PC-3 (cell line): ENCODE measurements around the gene CLIC5. TPM values are rescaled to one million over a fixed set of nuclear protein-coding genes. Genes with fewer than 3 reads are reported as not detected.

Experiments used
- ATAC-seq: fragments of 200-7000 bp; cut with Tn5 transposase; 2 replicates; pipeline ENCODE4 v1.9.1; 2020; ENCODE audit warnings: mild to moderate bottlenecking, moderate library complexity
- BruUV-seq: library from RNA; stranded (reverse); fragments of 400-500 nt; replicated peaks from 2 replicates; lab custom pipeline; 2021; lab: Mats Ljungman, UMichigan
- CTCF ChIA-PET: fragments of 300-600 bp; sonication (Branson Sonifier 250); formaldehyde crosslinking; loops from one replicate; lab custom pipeline; 2022; ENCODE audit warnings: antibody characterized with exemption; lab: Charles Lee
- POLR2A ChIA-PET: fragments of 300-600 bp; sonication (Branson Sonifier 250); formaldehyde crosslinking; loops from one replicate; lab custom pipeline; 2022; ENCODE audit warnings: antibody characterized with exemption; ENCODE audit not compliant: unreplicated experiment; lab: Charles Lee
- DNase-seq: peaks from one replicate; pipeline ENCODE4 v3.0.0-alpha.2; 2015
- H2AFZ ChIP-seq: fragments of 300-600 bp; sonication (generic); 2 replicates; pipeline ENCODE4 v1.6.0; 2016; ENCODE audit warnings: antibody characterized with exemption, low read length
- H3F3A ChIP-seq: fragments of 300-600 bp; sonication (generic); one replicate; pipeline ENCODE4 v1.6.0; 2017; ENCODE audit warnings: antibody characterized with exemption, low read length, control low read depth, mild to moderate bottlenecking; ENCODE audit not compliant: unreplicated experiment
- H3K27ac ChIP-seq: fragments of 300-600 bp; sonication (generic); 2 replicates; pipeline ENCODE4 v1.5.1; 2016; ENCODE audit warnings: mild to moderate bottlenecking, low read length
- H3K27me3 ChIP-seq: fragments of 300-600 bp; sonication (generic); 2 replicates; pipeline ENCODE4 v1.6.1; 2016; ENCODE audit warnings: low read length, mixed read lengths
- H3K36me3 ChIP-seq: fragments of 300-600 bp; sonication (generic); 2 replicates; pipeline ENCODE4 v1.6.1; 2016; ENCODE audit warnings: low read depth, mixed run types, low read length, mixed read lengths
- H3K4me1 ChIP-seq: fragments of 300-600 bp; sonication (generic); 2 replicates; pipeline ENCODE4 v1.5.1; 2016; ENCODE audit warnings: low read length; ENCODE audit not compliant: insufficient read depth
- H3K4me2 ChIP-seq: fragments of 300-600 bp; sonication (generic); 2 replicates; pipeline ENCODE4 v1.6.0; 2016; ENCODE audit warnings: low read length
- H3K4me3 ChIP-seq: fragments of 300-600 bp; sonication (generic); 2 replicates; pipeline ENCODE4 v1.5.1; 2016; ENCODE audit warnings: mild to moderate bottlenecking, low read length, mixed read lengths
- H3K79me2 ChIP-seq: fragments of 300-600 bp; sonication (generic); 2 replicates; pipeline ENCODE4 v1.6.1; 2017; ENCODE audit warnings: low read length, mixed read lengths
- H3K9ac ChIP-seq: fragments of 300-600 bp; sonication (generic); 2 replicates; pipeline ENCODE4 v1.6.0; 2016; ENCODE audit warnings: mild to moderate bottlenecking, low read length
- H3K9me2 ChIP-seq: fragments of 300-600 bp; sonication (generic); replicated peaks from 2 replicates; pipeline ENCODE4 v1.6.1; 2016; ENCODE audit warnings: mixed run types, low read length, mixed read lengths
- H3K9me3 ChIP-seq: fragments of 300-600 bp; sonication (generic); 2 replicates; pipeline ENCODE4 v1.6.1; 2016; ENCODE audit warnings: low read length, mixed read lengths
- H4K20me1 ChIP-seq: fragments of 300-600 bp; sonication (generic); 2 replicates; pipeline ENCODE4 v1.6.1; 2016; ENCODE audit warnings: low read length, mixed read lengths
- EZH2 ChIP-seq: fragments of 300-600 bp; sonication (generic); IDR thresholded peaks from one replicate; pipeline ENCODE4 v1.6.1; 2017; ENCODE audit warnings: antibody characterized with exemption, mild to moderate bottlenecking, low read length; ENCODE audit not compliant: unreplicated experiment
- EZH2phosphoT487 ChIP-seq: fragments of 300-600 bp; sonication (generic); IDR thresholded peaks from 2 replicates; pipeline ENCODE4 v1.6.1; 2018; ENCODE audit warnings: mild to moderate bottlenecking, antibody characterized with exemption, low read length, borderline replicate concordance
- intact Hi-C: fragments of 100-400 bp; cut with micrococcal nuclease; formaldehyde crosslinking; loops from 2 replicates; pipeline ENCODE4 v1.9.0; 2023
- total RNA-seq: library from RNA; depleted of rRNA; stranded (reverse); fragments of >200 nt; gene quantifications from 2 replicates; pipeline ENCODE4 v1.2.3, GENCODE V29; 2014
- TF ChIP-seq, protein P1 (sequence below): fragments of 300-600 bp; sonication (generic); conservative IDR thresholded peaks from 2 replicates; pipeline ENCODE4 v1.5.1; 2017; ENCODE audit warnings: antibody characterized with exemption, low read depth, mild to moderate bottlenecking, low read length

CLIC5 gene
- total RNA-seq, 1 experiment from 2014 or later = not detected

DNA sequence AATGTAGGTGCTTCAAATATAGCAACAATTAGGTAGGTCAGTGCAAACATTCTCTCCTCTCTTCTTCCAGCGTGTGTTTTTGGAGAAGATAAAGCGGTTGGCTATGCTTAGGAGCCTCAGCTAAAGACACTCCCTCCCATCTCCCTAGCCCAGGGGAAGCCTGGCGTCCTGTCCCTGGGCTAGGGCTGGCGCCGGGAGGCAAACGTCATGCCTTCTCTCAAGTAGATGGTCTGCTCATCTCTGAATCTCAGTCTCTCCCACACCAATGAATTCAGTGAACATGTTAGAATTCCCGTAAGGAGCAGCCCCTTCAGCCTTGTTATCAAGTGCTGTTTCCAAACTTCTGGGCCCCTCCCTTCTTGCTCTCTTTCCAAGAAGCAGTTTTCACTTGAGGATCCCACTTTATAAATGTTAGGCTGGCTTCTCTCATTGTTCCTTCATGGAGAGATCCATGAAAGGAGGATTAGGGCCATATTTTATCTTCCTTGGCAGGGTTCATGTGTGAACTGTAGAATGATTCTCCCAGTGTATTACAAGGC, 142.8 kb downstream of the CLIC5 start:
- H3K79me2 ChIP-seq = no peaks in the 10 kb centered on the region
- H3K4me2 ChIP-seq = no peak overlapping the region
- H3K9me2 ChIP-seq = no peaks in the 10 kb centered on the region
- no peak overlapping the region for H3K9ac ChIP-seq
- no peak overlapping the region for H3K4me3 ChIP-seq
- BruUV-seq = no TSS peak
- TF ChIP-seq EZH2 = no peak
- TF ChIP-seq, protein P1, sequence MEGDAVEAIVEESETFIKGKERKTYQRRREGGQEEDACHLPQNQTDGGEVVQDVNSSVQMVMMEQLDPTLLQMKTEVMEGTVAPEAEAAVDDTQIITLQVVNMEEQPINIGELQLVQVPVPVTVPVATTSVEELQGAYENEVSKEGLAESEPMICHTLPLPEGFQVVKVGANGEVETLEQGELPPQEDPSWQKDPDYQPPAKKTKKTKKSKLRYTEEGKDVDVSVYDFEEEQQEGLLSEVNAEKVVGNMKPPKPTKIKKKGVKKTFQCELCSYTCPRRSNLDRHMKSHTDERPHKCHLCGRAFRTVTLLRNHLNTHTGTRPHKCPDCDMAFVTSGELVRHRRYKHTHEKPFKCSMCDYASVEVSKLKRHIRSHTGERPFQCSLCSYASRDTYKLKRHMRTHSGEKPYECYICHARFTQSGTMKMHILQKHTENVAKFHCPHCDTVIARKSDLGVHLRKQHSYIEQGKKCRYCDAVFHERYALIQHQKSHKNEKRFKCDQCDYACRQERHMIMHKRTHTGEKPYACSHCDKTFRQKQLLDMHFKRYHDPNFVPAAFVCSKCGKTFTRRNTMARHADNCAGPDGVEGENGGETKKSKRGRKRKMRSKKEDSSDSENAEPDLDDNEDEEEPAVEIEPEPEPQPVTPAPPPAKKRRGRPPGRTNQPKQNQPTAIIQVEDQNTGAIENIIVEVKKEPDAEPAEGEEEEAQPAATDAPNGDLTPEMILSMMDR = no peak
- CTCF ChIA-PET = no interaction called here
- H3K9me3 ChIP-seq = no peaks in the 10 kb centered on the region
- POLR2A ChIA-PET = no interaction called here
- H3K36me3 ChIP-seq = no peaks in the 10 kb centered on the region
- H3F3A ChIP-seq = no peaks in the 10 kb centered on the region
- intact Hi-C loops = no loop called here
- DNase-seq = no peak
- H3K27ac ChIP-seq = no peak overlapping the region
- no peak for ATAC-seq
- H3K27me3 ChIP-seq = no peaks in the 10 kb centered on the region
- no peaks in the 10 kb centered on the region for H4K20me1 ChIP-seq
- no peaks in the 10 kb centered on the region for H3K4me1 ChIP-seq
- H2AFZ ChIP-seq = no peak overlapping the region

- Histone ChIP-seq H3K9ac (no peak overlapping the region), H3K4me1 (no peaks in the 10 kb centered on the region), H4K20me1 (no peaks in the 10 kb centered on the region), H3K9me2 (no peaks in the 10 kb centered on the region), H3K27ac (no peak overlapping the region), H3K9me3 (no peaks in the 10 kb centered on the region), H3K4me3 (no peak overlapping the region), H3K36me3 (no peaks in the 10 kb centered on the region), H2AFZ (no peak overlapping the region), H3K4me2 (no peak overlapping the region), H3K79me2 (no peaks in the 10 kb centered on the region), H3F3A (no peaks in the 10 kb centered on the region), H3K27me3 (no peaks in the 10 kb centered on the region)
- ATAC-seq (no peak), DNase-seq (no peak)
- no TSS peak for BruUV-seq
- TF ChIP-seq, protein P1 = no peak
- TF ChIP-seq EZH2 (no peak), EZH2phosphoT487 (no peak)
- ChIA-PET CTCF (no interaction called here), POLR2A (no interaction called here)
- intact Hi-C loops = no loop called here
Observed at GRCh38 chr6:45870531-45870930, 145.1 kb downstream of the CLIC5 start.

DNA sequence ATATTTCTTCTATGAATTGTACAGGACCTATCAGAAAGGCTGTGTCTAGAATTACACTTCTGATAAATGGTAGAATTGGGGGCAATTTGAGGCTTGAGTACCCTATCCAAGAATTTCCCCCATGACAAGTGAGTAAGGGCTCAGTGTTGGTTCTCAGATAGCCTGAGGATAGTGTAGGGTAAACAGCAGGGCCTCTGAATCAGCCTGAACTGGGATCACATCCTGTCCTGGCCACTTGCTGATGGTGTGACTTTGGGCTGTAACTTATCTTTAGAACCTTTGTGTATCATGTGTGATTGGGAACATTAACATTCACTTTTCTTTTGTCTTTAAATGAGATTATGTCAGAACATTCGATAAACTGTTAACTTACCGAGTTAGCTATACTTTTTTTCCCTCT, 151.0 kb downstream of the CLIC5 start:
- no peaks in the 10 kb centered on the region for H3F3A ChIP-seq
- no peaks in the 10 kb centered on the region for H4K20me1 ChIP-seq
- H3K36me3 ChIP-seq = no peaks in the 10 kb centered on the region
- H3K9me3 ChIP-seq = no peaks in the 10 kb centered on the region
- intact Hi-C loops = no loop called here
- peak; percentile 73 for ATAC-seq
- BruUV-seq = no TSS peak
- H3K27ac ChIP-seq = no peak overlapping the region
- no peak overlapping the region for H3K9ac ChIP-seq
- ChIA-PET POLR2A (no interaction called here), CTCF (no interaction called here)
- H2AFZ ChIP-seq = no peak overlapping the region
- DNase-seq = peak; percentile 59
- H3K4me3 ChIP-seq = no peak overlapping the region
- no peak overlapping the region for H3K4me2 ChIP-seq
- TF ChIP-seq EZH2phosphoT487 (no peak), EZH2 (no peak)
- TF ChIP-seq, protein P1 = no peak
- H3K27me3 ChIP-seq = no peaks in the 10 kb centered on the region
- no peaks in the 10 kb centered on the region for H3K9me2 ChIP-seq
- H3K4me1 ChIP-seq = peaks cover 9% of the 10 kb centered on the region
- H3K79me2 ChIP-seq = no peaks in the 10 kb centered on the region
